AG04449 (cell line): Measurements from ENCODE around the gene FUT8.

ENCODE experiments used
- CTCF ChIA-PET: fragments of 350-600 bp; formaldehyde crosslinking; extraction: SDS; loops from one replicate; lab custom pipeline; 2021; ENCODE audit warnings: antibody characterized with exemption; lab: Yijun Ruan, JAX
- POLR2A ChIA-PET: fragments of 400-600, 350-600 bp; formaldehyde crosslinking; extraction: SDS; loops from one replicate; lab custom pipeline; 2020; ENCODE audit warnings: antibody characterized with exemption, inconsistent platforms; lab: Yijun Ruan, JAX
- DNase-seq: peaks from one replicate; pipeline ENCODE4 v3.0.0-alpha.2; 2010; ENCODE audit warnings: low read depth, low spot score
- H3K4me3 ChIP-seq: 2 replicates; pipeline ENCODE4 v1.5.1; 2011; ENCODE audit warnings: low read depth, mild to moderate bottlenecking, control low read depth, low read length
- TF ChIP-seq, protein P1 (sequence below): IDR thresholded peaks from one replicate; pipeline ENCODE4 v1.5.1; 2011; ENCODE audit warnings: mild to moderate bottlenecking, moderate library complexity, low read length, control low read depth, inconsistent platforms; ENCODE audit not compliant: insufficient read depth; ENCODE audit errors: missing control alignments

Gene FUT8

DNA sequence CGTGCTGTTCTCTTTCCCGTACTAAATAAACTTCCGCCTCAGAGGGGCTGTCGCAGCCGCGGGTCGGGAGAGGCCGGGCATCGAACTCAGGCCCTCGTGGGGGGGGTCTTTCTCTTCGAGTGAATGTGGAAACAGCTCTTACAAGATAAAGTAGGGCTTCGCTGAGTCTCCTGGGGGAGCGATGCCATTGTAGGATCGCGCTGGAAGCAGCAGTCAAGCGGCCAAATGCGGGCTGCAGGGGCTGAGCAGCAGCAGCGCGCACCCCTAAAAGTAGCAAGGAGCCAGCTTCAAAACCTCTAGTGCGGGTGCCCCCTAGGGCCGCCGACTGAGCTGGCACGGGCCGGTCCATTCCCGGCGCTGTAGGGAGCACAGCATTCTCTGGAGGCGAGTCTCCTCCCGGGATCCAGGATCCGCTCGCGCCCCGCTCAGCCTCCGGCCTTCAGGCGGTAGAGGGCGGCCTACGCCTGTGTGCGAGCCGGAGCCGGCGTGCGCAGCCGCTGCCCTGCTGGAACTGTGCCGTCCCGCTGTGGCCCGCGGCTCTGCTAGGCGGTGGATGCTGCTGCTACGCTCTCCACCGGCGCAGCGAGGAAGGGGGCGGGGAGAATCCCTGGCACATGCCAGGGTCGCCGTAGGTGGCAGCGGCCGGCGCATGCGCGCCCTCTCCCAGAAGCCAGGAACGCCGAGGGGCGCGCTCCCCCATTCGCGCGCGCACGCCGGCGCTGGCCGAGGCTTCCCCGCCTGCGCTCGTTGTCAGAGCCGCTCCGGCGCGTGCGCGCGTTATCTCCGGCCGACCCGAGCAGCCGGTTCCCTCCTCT, at the start of gene FUT8:
Gene FUT8 (plus strand): TSS at position 699 of the 815 bp plus-strand sequence. CDS start 148,834 bp downstream, outside the sequence.
- TF ChIP-seq, protein P1, sequence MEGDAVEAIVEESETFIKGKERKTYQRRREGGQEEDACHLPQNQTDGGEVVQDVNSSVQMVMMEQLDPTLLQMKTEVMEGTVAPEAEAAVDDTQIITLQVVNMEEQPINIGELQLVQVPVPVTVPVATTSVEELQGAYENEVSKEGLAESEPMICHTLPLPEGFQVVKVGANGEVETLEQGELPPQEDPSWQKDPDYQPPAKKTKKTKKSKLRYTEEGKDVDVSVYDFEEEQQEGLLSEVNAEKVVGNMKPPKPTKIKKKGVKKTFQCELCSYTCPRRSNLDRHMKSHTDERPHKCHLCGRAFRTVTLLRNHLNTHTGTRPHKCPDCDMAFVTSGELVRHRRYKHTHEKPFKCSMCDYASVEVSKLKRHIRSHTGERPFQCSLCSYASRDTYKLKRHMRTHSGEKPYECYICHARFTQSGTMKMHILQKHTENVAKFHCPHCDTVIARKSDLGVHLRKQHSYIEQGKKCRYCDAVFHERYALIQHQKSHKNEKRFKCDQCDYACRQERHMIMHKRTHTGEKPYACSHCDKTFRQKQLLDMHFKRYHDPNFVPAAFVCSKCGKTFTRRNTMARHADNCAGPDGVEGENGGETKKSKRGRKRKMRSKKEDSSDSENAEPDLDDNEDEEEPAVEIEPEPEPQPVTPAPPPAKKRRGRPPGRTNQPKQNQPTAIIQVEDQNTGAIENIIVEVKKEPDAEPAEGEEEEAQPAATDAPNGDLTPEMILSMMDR, result peak; percentile 81
- CTCF ChIA-PET, result interaction anchor here (0.7 to 11.0 kb wide), 28 partner anchors 9 to 660 kb away, joined by 3 to 229 read pairs (median 5); no protein-coding TSS in a partner anchor
- POLR2A ChIA-PET, result interaction anchor here (0.9 to 1.6 kb wide), 8 partner anchors 80 to 242 kb away, joined by 3 to 10 read pairs (median 4); no protein-coding TSS in a partner anchor
- H3K4me3 ChIP-seq, result peak within 1 kb of the TSS; percentile 84
- peak; percentile 72 for DNase-seq

DNA sequence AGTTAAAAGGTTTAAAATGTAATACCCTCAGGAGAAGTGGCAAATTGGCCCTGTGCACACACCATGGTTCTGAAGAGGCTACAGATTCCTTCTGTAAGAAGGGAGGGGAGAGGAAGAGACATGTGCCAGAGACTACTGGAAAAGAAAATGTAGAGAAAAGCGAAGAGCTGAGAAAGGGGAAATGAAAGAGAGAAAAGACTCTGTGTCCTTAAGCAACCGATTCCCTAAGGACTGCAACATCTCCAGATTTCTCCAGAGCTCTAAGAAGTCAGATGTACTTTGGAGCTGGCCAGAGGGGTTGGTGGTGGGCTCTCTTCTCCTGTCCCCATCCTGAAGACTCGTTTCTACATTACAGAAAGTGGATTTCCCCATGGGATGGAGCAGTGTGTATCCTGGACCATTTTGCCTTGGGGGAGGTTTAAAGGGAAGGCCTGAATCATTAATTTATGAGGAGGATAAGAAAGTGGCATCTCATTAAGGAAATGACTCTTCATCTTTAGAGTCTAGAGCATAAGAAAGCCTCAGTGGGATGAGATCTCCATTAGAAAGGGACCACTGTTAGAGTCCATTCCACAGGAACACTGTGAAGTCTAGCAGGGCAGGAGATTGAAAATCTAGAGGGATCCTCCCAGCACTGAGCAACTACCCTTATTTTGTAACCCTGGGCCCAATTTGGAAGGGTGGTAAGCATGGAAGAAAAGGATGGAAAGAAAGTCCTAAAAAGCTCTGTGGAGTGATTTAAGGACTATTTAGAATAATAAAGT, 45.5 kb upstream of the FUT8 start:
- POLR2A ChIA-PET, result no interaction called here
- TF ChIP-seq, protein P1, result no peak
- CTCF ChIA-PET, result no interaction called here
- DNase-seq, result no peak
- H3K4me3 ChIP-seq, result no peak overlapping the region

DNA sequence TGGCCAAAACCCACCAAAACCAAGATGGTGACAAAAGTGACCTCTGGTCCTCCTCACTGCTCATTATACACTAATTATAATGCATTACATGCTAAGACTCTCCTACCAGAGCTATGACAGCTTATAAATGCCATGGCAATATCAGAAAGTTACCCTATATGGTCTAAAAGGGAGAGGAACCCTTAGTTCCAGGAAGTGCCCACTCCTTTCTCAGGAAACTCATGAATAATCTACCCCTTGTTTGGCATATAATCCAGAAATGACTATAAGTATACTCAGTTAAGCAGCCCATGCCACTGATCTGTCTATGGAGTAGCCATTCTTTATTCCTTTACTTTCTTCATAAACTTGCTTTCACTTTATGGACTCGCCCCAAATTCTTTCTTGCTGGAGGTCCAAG, 43.0 kb upstream of the FUT8 start:
- ChIA-PET POLR2A (no interaction called here), CTCF (interaction anchor here (1.1 kb wide), 1 partner anchor 590 kb away, joined by 3 read pairs; no protein-coding TSS in a partner anchor)
- TF ChIP-seq, protein P1, result no peak
- H3K4me3 ChIP-seq, result no peak overlapping the region
- no peak for DNase-seq

DNA sequence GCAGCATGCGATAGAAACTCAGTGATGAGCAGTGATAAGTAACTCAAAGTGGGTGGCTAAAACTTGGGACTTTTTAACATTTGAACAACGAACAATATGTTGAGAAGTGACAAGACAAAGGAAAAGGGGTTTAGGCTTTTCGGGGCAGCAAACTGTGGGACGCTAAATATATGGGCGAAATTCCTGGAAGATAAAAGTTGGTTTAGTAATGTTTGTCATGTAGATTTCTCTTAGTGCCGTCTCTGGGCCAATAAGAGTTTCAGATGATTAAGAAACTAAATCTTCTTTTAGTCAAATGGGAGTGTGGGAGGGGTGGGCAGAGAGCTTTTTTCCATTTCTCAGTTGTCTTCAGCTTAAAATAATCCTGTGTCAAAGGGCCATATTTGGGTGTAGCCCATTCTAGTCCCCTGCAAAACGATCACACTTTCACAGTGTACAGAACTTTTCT, 41.7 kb upstream of the FUT8 start:
- H3K4me3 ChIP-seq, result no peak overlapping the region
- no peak for DNase-seq
- ChIA-PET CTCF (interaction anchor here (1.4 to 1.9 kb wide), 2 partner anchors 9 to 11 kb away, joined by 4 to 6 read pairs; no protein-coding TSS in a partner anchor), POLR2A (no interaction called here)
- TF ChIP-seq, protein P1, result no peak

DNA sequence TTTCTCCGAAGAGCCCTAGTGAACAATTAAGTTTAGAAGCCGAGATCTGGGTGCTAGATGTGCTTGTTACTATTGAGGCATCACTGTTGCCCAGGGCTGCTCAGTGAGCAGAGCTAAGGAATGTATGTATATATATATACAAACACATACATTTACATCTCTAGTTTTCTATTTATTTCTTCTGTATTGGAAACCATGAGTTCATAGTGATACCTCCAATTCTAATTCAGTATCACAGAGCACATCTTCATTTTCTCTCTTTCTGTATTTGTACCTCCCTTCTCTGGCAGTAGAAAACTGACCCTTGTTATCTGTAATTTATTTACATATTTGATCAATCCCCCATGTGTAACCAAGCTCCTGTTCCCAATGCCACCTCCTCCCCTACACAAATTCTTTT, 40.7 kb upstream of the FUT8 start:
- CTCF ChIA-PET, result interaction anchor here (1.4 to 1.9 kb wide), 2 partner anchors 10 to 12 kb away, joined by 4 to 6 read pairs; no protein-coding TSS in a partner anchor
- POLR2A ChIA-PET, result no interaction called here
- H3K4me3 ChIP-seq, result no peak overlapping the region
- TF ChIP-seq, protein P1, result no peak
- DNase-seq, result no peak
